CD14-positive monocyte (primary cell): ENCODE data around the gene EGLN1. TPM values are rescaled to one million over a fixed set of nuclear protein-coding genes. Genes with fewer than 3 reads are reported as not detected.

Experiments
- DNase-seq, 3 donors: peaks; one replicate each; pipeline ENCODE4 v3.0.0-alpha.2; 2011 to 2022
- H2AFZ ChIP-seq: 2 replicates; pipeline ENCODE4 v1.6.0; 2012; ENCODE audit warnings: mild to moderate bottlenecking, low read depth, low read length, inconsistent platforms; ENCODE audit not compliant: insufficient read depth, poor library complexity, severe bottlenecking
- H3K27ac ChIP-seq, 2 donors: 1 replicate in 1 of 2; 2 replicates in 1 of 2; pipeline ENCODE4 v1.5.1; 2012 to 2013; ENCODE audit warnings: low read length in 2 of 2, control low read depth in 1 of 2, inconsistent platforms in 1 of 2, low read depth in 1 of 2, mild to moderate bottlenecking in 1 of 2
- H3K27me3 ChIP-seq, 2 donors: one replicate each; pipeline versions ENCODE4 v1.6.0 to v1.6.1; 2011 to 2013; ENCODE audit warnings: low read length in 2 of 2; ENCODE audit not compliant: control insufficient read depth in 2 of 2, insufficient read depth in 2 of 2
- H3K36me3 ChIP-seq, 2 donors: replicated peaks in 1 of 2; 1 replicate in 1 of 2; 2 replicates in 1 of 2; pipeline versions ENCODE4 v1.5.1 to v1.6.1; 2012 to 2013; ENCODE audit warnings: low read length in 2 of 2, control low read depth in 1 of 2, inconsistent platforms in 1 of 2, mild to moderate bottlenecking in 1 of 2; ENCODE audit not compliant: insufficient read depth in 2 of 2, control insufficient read depth in 1 of 2
- H3K4me1 ChIP-seq, 2 donors: 1 replicate in 1 of 2; 2 replicates in 1 of 2; pipeline versions ENCODE4 v1.5.1 to v1.6.1; 2012 to 2013; ENCODE audit warnings: low read length in 2 of 2, control low read depth in 1 of 2, inconsistent platforms in 1 of 2, mild to moderate bottlenecking in 1 of 2, moderate library complexity in 1 of 2; ENCODE audit not compliant: insufficient read depth in 2 of 2, control insufficient read depth in 1 of 2
- H3K4me2 ChIP-seq: replicated peaks from 2 replicates; pipeline ENCODE3; 2012; ENCODE audit warnings: low read length, moderate library complexity, mild to moderate bottlenecking; ENCODE audit not compliant: poor library complexity, severe bottlenecking; ENCODE audit errors: extremely low read depth
- H3K4me3 ChIP-seq, 3 experiments: fragments of 200-600 bp in 1 of 3; sonication (generic) in 1 of 3; replicated peaks in 1 of 3; 1 replicate in 2 of 3; 2 replicates in 1 of 3; pipeline ENCODE4 v1.5.1; 2011 to 2013; ENCODE audit warnings: low read length in 3 of 3, mild to moderate bottlenecking in 3 of 3, control low read depth in 2 of 3, low read depth in 2 of 3, inconsistent platforms in 1 of 3, moderate library complexity in 1 of 3
- H3K79me2 ChIP-seq: 2 replicates; pipeline ENCODE4 v1.6.0; 2012; ENCODE audit warnings: mild to moderate bottlenecking, control low read depth, inconsistent platforms, low read length, moderate library complexity; ENCODE audit not compliant: insufficient read depth
- H3K9ac ChIP-seq: 2 replicates; pipeline ENCODE4 v1.6.0; 2017; ENCODE audit warnings: low read length, mild to moderate bottlenecking; ENCODE audit not compliant: insufficient read depth, poor library complexity, severe bottlenecking
- H3K9me3 ChIP-seq, 2 donors: replicated peaks in 1 of 2; 1 replicate in 1 of 2; 2 replicates in 1 of 2; pipeline versions ENCODE4 v1.5.1 to v1.6.1; 2012 to 2013; ENCODE audit warnings: low read length in 2 of 2, control low read depth in 1 of 2; ENCODE audit not compliant: control insufficient read depth in 1 of 2, insufficient read depth in 1 of 2
- H4K20me1 ChIP-seq: 2 replicates; pipeline ENCODE4 v1.6.0; 2012; ENCODE audit warnings: mild to moderate bottlenecking, low read length, control low read depth, moderate library complexity; ENCODE audit not compliant: insufficient read depth
- H3K27ac Mint-ChIP-seq, 7 donors: one replicate each; pipeline ENCODE4 v1.8.0; 2020; ENCODE audit warnings: mild to moderate bottlenecking in 7 of 7, mixed read lengths in 7 of 7, moderate library complexity in 6 of 7, inconsistent platforms in 2 of 7
- H3K27me3 Mint-ChIP-seq, 3 donors: one replicate each; pipeline ENCODE4 v1.8.0; 2021 to 2022; ENCODE audit warnings: low read depth in 3 of 3, mild to moderate bottlenecking in 3 of 3, mixed read lengths in 3 of 3, moderate library complexity in 3 of 3, inconsistent platforms in 1 of 3
- H3K36me3 Mint-ChIP-seq, 2 donors: one replicate each; pipeline ENCODE4 v1.8.0; 2020; ENCODE audit warnings: mixed read lengths in 2 of 2, inconsistent platforms in 1 of 2, mild to moderate bottlenecking in 1 of 2
- H3K4me1 Mint-ChIP-seq: one replicate; pipeline ENCODE4 v1.8.0; 2020; ENCODE audit warnings: mild to moderate bottlenecking, mixed read lengths
- H3K4me3 Mint-ChIP-seq, 2 donors: one replicate each; pipeline ENCODE4 v1.8.0; 2020; ENCODE audit warnings: mild to moderate bottlenecking in 2 of 2, mixed read lengths in 2 of 2, moderate library complexity in 1 of 2
- H3K9me3 Mint-ChIP-seq, 7 donors: one replicate each; pipeline ENCODE4 v1.8.0; 2020 to 2022; ENCODE audit warnings: mixed read lengths in 7 of 7, mild to moderate bottlenecking in 6 of 7, moderate library complexity in 6 of 7, inconsistent platforms in 2 of 7
- WGBS: methylation state at CpG from one replicate; pipeline ENCODE4 v1.1.5; 2013; ENCODE audit warnings: missing lambda C conversion rate; ENCODE audit not compliant: insufficient coverage; 5-methylcytosine and 5-hydroxymethylcytosine counted together
- intact Hi-C, 2 donors: fragments of 100-400 bp; cut with micrococcal nuclease; formaldehyde crosslinking; loops; one replicate each; pipeline versions ENCODE4 v1.15.0 to v1.15.1; 2023
- polyA plus RNA-seq, 3 donors: library from polyadenylated mRNA; depleted of rRNA in 1 of 3; unstranded in 2 of 3; stranded (reverse) in 1 of 3; fragments of 300-500 nt in 2 of 3; fragments of >200 nt in 1 of 3; fragmentation: Illumina TruSeq in 2 of 3; gene quantifications; 1 replicate in 2 of 3; 2 replicates in 1 of 3; pipeline ENCODE4 v1.2.3, GENCODE V29; 2012 to 2021
- TF ChIP-seq, protein P1 (sequence below): fragments of 200-600 bp; IDR thresholded peaks from one replicate; pipeline ENCODE4 v1.8.0; 2022; ENCODE audit warnings: antibody characterized with exemption, mild to moderate bottlenecking

Gene EGLN1
- polyA plus RNA-seq, 3 donors, result 12.9 to 27.7 (median 23.1) TPM

DNA sequence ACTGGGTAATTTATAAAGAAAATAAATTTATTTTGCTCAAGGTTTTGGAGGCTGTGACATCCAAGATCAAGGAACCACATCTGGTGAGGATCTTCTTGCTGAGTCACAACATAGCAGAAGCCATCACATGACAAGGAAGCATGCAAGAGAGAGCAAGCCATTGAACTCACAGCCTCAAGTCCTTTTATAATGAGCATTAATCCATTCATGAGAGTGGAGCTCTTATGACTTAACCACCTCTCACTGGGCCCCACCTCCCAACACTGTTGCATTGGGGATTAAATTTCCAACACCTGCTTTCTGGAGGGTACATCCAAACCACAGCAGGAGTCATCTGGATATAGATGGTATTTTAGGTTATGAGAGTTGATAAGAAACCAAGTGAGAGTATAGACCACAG is 20.6 kb upstream of the EGLN1 start:
- Histone ChIP-seq H3K4me3 (no peak overlapping the region), H3K4me1 (no peaks in the 10 kb centered on the region), H3K27ac (no peak overlapping the region), H4K20me1 (no peaks in the 10 kb centered on the region), H3K36me3 (no peaks in the 10 kb centered on the region), H3K4me2 (no peak overlapping the region), H3K79me2 (no peaks in the 10 kb centered on the region), H3K9ac (no peak overlapping the region), H3K9me3 (peaks cover 10 to 24% of the 10 kb centered on the region in 2 donors), H2AFZ (no peak overlapping the region), H3K27me3 (peaks cover 62 to 70% of the 10 kb centered on the region in 2 donors)
- Mint-ChIP-seq H3K9me3 (peaks cover 12 to 39% (median 29%) of the 10 kb centered on the region in 7 donors), H3K4me3 (peak overlapping the region in 1 of 2 donors; percentile 3), H3K27ac (no peak overlapping the region), H3K4me1 (peaks cover 4% of the 10 kb centered on the region), H3K36me3 (peaks cover 0 to 2% of the 10 kb centered on the region in 2 donors), H3K27me3 (peaks cover 63 to 77% (median 68%) of the 10 kb centered on the region in 3 donors)
- intact Hi-C loops, result no loop called here
- TF ChIP-seq, protein P1, sequence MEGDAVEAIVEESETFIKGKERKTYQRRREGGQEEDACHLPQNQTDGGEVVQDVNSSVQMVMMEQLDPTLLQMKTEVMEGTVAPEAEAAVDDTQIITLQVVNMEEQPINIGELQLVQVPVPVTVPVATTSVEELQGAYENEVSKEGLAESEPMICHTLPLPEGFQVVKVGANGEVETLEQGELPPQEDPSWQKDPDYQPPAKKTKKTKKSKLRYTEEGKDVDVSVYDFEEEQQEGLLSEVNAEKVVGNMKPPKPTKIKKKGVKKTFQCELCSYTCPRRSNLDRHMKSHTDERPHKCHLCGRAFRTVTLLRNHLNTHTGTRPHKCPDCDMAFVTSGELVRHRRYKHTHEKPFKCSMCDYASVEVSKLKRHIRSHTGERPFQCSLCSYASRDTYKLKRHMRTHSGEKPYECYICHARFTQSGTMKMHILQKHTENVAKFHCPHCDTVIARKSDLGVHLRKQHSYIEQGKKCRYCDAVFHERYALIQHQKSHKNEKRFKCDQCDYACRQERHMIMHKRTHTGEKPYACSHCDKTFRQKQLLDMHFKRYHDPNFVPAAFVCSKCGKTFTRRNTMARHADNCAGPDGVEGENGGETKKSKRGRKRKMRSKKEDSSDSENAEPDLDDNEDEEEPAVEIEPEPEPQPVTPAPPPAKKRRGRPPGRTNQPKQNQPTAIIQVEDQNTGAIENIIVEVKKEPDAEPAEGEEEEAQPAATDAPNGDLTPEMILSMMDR, result no peak
- DNase-seq, result peak in 1 of 3 donors; percentile 31

- H3K27ac Mint-ChIP-seq, result no peak overlapping the region
- H3K4me1 Mint-ChIP-seq, result peaks cover 15% of the 10 kb centered on the region
- intact Hi-C loops, result no loop called here
- H4K20me1 ChIP-seq, result no peaks in the 10 kb centered on the region
- H2AFZ ChIP-seq, result no peak overlapping the region
- no peaks in the 10 kb centered on the region for H3K36me3 ChIP-seq
- H3K4me2 ChIP-seq, result no peak overlapping the region
- H3K36me3 Mint-ChIP-seq, result no peaks in the 10 kb centered on the region
- H3K27me3 Mint-ChIP-seq, result peaks cover 26 to 58% (median 30%) of the 10 kb centered on the region in 3 donors
- peaks cover 15 to 42% of the 10 kb centered on the region in 2 donors for H3K27me3 ChIP-seq
- H3K79me2 ChIP-seq, result no peaks in the 10 kb centered on the region
- peaks cover 7 to 19% (median 16%) of the 10 kb centered on the region in 7 donors for H3K9me3 Mint-ChIP-seq
- no peak overlapping the region for H3K9ac ChIP-seq
- H3K9me3 ChIP-seq, result peaks cover 0 to 2% of the 10 kb centered on the region in 2 donors
- H3K27ac ChIP-seq, result no peak overlapping the region
- H3K4me1 ChIP-seq, result peaks cover 6 to 8% of the 10 kb centered on the region in 2 donors
- TF ChIP-seq, protein P1, result no peak
- DNase-seq, result no peak
- H3K4me3 Mint-ChIP-seq, result peak overlapping the region in 1 of 2 donors; percentile 24
- H3K4me3 ChIP-seq, result no peak overlapping the region
- no CpG with 5 or more reads among the region's 2 CpGs for WGBS
Observed at GRCh38 chr1:231432996-231433395, 10.9 kb upstream of the EGLN1 start.
